NCI-H146 treated with DMSO at 0.1 percent for 48 hours (cell line): Measurements from ENCODE around the gene TNFSF10.
A peak's percentile ranks its signal among the peaks of the same experiment; 100 is the strongest.

Experiments
- DNase-seq: peaks from one replicate; lab custom pipeline; 2025; ENCODE audit not compliant: unreplicated experiment; lab: John Stamatoyannopoulos, UW

The TNFSF10 gene

GRCh38 chr3:172518929-172519640 lies 4.1 kb downstream of the TNFSF10 start:
- no peak for DNase-seq

DNA sequence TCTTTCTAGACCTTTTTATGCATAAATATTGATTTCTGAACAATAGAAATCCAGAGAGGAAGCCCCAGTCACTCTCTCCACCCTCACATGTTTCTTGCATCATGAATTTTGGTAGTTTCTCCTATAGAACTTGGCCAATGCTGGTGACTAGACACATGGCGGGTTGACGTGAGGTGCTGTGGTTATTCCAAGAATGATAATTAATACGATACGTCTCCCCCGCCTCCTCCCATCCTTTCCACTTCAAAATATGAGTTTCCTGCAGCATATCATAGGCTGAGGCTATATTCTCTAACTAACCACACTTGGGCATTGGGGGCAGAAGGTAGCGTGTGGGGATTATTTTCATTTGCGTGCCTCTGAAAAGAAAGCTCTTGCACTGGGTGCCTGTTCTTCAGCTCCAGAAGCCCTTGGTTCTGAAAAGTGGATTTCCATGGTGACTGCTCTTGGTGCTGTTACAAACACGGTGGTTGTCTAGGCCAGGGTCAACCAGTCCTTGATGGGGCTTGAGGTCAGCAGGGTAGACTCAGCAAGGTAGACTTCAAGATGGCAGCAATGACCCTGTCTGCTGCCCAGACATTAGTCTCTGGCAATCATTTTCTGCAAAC lies 5.3 kb downstream of the TNFSF10 start:
- DNase-seq, result no peak

GRCh38 chr3:172516318-172517214 lies 6.7 kb downstream of the TNFSF10 start:
- DNase-seq, result no peak

GRCh38 chr3:172515130-172515918 lies 7.9 kb downstream of the TNFSF10 start:
- DNase-seq, result no peak

- DNase-seq, result no peak
Observed at GRCh38 chr3:172514678-172515077, 8.6 kb downstream of the TNFSF10 start.

DNA sequence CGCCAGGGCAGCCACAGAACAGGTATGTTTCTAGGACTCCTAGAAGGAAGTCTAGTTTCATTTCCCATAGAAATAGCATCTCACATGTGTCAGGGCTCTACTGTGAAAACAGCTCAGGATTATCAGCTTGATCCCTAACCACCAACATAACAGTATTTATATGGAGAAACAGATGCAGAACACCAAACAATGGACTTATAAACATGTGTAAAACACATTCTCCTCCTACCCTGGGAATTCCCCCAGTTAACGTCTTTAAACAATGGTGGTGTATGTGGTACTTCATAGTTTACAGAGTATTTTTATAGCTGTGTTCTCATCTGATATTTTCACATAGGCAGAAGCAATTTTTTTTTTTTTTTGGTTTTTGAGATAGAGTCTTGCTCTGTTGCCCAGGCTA lies 9.7 kb downstream of the TNFSF10 start:
- no peak for DNase-seq

DNA sequence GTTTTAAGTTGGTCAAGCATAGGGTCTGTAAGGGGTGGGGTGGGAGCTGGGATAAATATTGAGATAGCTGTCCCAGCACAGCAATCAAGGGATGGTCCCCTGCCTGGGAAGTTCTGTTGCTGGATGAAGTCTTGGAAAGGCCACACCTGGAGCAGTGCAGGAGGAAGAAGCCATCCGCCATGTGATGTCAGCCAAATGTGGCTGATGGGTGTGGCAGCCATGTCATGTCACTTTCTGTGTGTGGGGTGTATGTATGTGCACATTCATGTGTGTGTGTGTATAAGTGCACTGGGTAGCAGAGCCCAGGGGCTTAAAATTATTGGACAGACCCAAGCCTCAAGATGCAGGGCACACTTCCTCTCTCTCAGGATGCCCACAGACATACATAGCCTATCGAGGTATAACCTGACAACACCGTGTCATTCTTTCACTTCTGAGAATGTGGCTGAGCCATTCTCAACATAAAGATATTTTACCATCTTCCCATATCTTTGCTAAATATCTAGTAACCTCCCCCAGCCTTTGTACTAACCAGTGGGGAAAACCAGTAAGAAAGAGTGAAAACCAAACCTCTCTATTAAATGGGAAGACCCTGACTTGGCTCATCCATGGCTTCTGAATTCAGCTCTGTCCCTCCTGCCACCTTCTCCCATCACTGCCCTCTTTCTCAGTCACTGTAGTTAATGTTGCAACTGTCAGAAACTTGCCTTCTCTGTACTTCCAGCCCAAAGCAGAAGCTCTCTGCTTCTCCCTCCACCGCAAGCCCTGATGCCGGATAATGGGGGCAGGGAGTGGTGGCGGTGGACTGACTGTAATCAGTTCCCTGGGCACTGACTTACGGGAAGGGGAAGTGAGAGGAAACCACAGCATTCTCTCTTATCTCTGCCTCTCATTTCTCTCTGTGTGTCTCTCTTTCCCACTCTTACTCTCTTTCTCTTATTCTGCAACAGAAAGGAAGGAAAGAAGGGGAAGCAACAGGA lies 11.2 kb downstream of the TNFSF10 start:
- no peak for DNase-seq

DNA sequence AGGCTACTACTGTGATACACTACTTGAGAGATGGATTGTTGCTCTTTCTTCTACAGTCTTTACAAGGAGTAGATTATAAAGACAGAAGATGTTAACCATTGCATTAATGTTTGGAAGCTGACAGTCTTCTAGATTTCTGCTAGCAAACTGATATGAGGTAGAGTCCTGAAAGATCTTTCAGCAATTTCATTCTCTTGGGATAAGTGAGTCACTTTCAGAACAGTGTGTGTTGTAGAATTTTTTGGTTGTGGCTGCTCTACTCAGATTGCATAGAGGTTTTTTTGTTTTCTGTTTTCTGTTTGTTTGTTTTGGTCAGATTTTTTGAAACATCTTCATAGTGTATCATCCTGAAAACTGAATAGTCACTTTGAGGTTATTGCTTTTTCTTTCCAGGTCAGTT lies 17.1 kb downstream of the TNFSF10 start:
- no peak for DNase-seq

GRCh38 chr3:172501540-172501939 lies 21.7 kb downstream of the TNFSF10 start:
- no peak for DNase-seq

- DNase-seq, result peak; percentile 44
Observed at GRCh38 chr3:172490198-172490669, 33.0 kb downstream of the TNFSF10 start.

DNA sequence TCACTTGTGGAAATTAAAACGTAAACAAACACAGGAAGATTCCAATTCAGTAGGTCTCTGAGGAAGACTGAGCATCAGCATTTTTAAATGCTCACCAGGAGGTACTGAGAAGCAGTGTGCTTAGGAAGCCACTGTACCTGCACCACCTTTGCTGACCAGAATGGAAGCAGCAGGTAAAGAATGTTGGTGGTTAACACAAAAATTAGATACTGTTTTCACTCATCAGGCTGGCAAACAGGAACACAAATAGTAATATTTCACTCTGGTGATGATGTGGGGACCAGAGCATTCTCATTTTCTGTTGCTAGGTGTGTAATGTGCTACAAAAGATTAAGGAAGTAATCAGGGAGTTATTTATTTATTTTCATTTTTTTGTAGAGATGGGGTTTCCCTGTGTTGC lies 45.1 kb downstream of the TNFSF10 start:
- DNase-seq, result no peak

- DNase-seq, result no peak
Observed at GRCh38 chr3:172476347-172476746, 46.9 kb downstream of the TNFSF10 start.

DNA sequence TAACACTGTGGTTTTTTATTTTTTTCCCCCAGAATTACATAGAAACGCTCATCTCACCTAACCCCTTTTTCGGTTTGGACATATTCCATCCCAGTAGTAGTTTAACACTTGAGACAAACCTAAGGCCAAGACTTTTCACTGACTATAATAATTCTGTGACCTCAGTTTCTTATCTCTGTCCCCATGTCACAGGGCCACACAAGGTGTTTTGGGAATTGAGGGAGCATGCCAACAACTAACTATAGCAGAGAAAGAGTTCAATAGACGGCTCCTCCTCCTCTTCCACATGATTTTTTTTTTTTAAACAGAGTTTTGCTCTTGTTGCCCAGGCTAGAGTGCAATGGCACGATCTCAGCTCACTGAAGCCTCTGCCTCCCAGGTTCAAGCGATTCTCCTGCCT lies 47.5 kb downstream of the TNFSF10 start:
- no peak for DNase-seq

GRCh38 chr3:172471903-172472302 lies 51.3 kb downstream of the TNFSF10 start:
- no peak for DNase-seq

GRCh38 chr3:172470588-172470987 lies 52.6 kb downstream of the TNFSF10 start:
- no peak for DNase-seq

GRCh38 chr3:172467170-172467824 lies 55.9 kb downstream of the TNFSF10 start:
- DNase-seq, result no peak

GRCh38 chr3:172466553-172467130 lies 56.6 kb downstream of the TNFSF10 start:
- DNase-seq, result no peak

GRCh38 chr3:172465281-172465680 lies 57.9 kb downstream of the TNFSF10 start:
- no peak for DNase-seq

GRCh38 chr3:172464306-172464705 lies 58.9 kb downstream of the TNFSF10 start:
- no peak for DNase-seq
